ENCODE data around the gene BRI3BP.

- TF ChIP-seq CTCF (IDR thresholded peaks at IDR 0.05) (no peak), POLR2A (IDR thresholded peaks at IDR 0.05) (no peak)
These were observed 41.1 kb upstream of the BRI3BP start for GRCh38 chr12:124952295-124952694.
